Measurements from ENCODE around the gene DCUN1D4.
"Not testable (repeated sequence)": the region's sequence is repeated elsewhere in the genome, so short reads cannot be mapped to it uniquely, and the experiment has no call there.

The DCUN1D4 gene

DNA sequence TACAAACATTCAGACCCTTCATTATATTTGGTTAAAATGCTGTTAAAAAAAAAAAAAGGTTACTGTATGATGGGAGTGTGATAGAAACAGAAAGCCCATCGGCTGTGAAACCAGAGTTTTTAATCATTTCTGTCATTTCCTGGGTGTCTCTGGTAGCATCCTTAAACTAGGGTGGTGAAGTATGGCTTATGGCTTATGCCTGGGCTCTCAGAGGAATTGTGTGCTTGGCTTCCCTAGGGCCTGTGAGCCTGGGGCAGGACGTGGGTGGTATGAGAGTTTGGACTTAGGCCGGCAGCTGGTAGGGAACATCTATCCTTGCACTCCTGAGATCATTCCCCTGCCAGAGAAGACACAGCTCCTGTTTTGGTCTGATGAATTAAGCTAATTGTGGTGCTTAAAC, 52.2 kb downstream of the DCUN1D4 start:
- no peak for DNase-seq (ENCODE audit: low spot score)

DNA sequence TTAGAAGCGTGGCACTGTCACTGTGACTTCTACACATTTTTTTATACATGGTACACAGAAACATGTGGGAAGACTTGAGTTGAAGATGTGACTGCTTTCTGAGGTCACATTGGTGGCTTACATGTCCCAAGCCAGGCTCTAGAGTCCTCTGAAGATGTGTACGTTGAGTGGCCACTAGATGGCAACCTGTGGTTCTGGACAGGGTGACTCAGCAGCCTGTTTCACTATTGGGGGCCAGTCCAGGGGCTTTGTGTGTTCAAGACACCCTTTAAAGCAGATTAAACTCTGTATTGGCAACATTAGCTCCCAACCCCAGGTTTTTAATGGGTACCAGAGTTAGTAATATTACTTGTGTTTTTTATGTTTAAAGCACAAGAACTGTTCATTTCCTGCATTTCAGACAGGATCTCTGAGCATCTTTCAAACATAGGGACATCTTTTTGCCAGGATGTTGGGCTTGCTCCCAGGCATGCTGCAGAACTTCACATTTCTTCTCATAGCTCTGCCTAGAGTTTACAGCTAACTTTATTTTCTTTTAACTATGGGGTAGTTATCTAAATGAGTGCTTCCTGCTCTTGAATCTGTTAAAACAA, 53.0 kb downstream of the DCUN1D4 start:
- DNase-seq (ENCODE audit: low spot score), result peak; percentile 87

DNA sequence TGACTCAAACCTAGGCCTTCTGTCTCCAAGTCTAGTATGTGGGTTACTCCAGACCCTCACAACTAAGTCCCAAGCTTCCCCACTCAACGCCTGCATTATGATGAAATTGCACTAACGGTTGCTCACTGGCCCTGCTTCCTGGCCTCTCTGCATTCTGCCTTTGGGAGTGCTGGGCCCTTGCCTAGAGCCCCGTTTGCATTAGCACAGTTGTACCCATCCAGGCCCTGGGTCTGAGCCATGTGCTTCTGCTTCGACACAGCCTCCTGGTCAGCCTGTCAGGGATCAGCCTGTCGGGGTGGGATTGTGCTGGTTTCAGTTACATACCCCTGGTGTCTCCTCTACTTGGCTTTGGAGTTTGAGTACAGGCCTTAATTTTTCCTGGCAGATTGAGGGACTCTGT, 58.4 kb downstream of the DCUN1D4 start:
- DNase-seq (ENCODE audit: low spot score), result no peak

DNA sequence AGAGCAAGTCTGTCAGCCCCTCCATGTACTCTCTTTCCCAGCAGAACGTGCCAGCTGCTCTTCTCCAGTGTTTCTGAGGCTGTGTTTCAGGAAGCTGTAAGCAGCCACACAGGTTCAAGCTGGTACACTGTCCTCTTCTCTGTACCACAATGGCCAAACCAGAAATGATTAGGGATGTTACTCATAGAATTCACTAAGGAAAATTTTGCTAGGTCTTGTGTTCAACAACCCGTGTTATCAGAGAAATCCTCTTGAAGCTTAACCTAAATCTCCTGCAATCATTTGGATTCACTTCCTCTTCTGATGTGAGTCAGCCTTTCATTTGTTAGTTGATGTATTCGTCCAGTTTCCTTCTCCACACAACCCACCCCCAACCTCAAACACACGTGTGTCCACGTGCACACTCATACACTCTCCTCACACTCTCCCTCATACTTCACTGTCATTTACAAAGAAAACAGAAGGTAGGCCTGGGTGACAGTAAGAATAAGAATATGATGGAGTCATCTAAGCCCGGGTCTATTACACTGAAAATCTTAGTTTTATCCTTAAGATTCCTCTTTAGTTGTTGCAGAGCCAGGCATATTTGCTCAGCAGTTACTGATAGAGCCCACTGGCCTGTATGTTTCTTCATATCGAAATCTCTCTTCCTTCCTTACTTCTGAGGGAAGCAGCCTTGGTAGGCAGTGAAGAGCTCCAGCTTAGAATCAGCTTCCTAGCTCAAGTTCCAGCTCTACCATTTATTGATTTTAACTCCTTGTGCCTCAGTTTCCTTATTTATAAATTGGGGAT, 63.4 kb downstream of the DCUN1D4 start:
- DNase-seq (ENCODE audit: low spot score), result peak; percentile 80

DNA sequence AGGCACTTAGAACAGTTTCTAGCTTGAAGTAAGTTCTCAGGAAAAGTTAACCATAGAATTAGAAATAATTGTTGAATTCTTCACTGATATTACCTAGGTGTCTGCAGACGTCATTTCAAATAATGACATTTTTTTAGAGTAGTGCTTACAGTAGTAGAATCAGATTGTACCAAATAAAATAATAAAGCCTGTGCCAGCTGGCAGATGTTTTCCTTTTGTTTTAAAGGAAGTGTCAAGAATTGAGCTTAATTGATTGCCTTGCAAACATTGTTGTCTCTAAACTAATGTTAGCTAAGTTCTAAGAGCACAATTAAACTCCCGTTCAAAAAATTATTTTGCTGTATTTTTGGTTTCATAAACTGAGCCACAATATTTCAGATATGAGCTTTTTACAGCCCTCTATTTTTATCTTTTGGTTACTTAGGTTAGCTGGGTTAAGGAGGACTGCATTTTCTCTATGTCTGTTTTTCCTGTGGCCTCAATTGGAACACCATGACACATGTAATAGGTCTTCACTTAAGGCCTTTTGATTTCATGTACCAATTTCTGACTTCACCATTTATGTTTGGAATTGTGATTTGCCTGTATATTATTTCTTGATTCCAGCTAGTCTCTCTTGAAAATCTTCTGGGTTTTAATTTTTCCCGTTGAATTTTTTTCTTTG, 64.2 kb downstream of the DCUN1D4 start:
- no peak for DNase-seq (ENCODE audit: low spot score)

DNA sequence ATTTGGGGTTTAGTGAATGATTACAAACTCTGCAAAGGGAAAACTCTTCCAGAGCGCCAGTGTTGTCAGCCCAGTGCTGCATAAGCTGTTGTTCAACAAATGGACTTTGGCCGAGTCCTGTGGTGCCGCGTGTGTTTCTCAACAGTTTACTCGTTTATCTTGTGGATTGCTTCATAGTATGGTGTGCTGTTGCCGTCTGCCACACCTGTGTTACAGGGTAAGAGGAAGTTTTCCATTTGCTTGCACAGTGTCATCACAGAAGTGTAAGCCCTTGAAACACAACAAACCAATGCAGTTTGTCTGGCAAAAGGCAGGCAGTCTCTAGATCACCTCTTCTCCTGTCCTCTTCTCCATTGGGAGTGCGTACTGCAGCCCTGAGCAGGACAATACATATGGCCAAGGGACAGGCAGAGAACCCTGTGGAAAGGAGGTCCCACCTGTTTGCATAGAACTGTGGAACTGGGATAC, 66.3 kb downstream of the DCUN1D4 start:
- no peak for DNase-seq (ENCODE audit: low spot score)

DNA sequence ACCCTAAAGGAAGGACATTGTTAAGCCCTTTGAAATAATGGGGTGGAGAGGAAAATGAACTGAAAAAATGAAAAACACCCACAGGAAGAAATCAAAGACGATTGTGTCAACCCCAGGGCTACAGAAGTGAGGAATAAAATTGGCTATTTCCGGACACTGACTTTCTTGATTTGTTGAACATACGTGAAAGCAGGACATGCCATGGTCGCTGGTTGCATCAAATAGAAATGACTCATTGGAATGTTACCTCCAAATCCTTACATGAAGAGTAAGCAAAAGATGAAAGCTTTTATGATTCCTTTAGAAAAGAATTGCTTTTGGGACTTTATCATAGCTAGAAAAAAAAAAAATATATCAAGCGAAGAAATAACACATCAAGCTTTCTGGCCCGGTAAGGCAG, 75.3 kb downstream of the DCUN1D4 start:
- no peak for DNase-seq (ENCODE audit: low spot score)

DNA sequence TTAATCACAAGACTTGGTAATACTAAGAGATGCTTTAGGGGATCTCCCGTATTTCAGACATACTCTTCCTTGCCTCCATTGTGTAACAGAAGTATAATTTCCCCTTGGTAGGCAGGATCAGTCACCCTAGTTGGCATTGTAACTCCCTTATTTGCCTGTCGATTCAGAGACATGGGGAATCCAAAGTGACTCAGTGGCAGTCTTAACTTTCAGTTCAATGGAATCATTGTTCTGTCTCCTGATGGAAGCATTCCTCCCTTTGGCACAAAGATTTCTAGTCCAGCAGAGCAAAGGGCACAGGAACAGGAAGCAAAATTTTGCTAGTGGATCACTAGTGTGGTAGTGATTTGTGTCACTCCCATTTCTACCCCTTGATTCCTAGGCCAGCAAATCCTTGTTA, 80.4 kb downstream of the DCUN1D4 start:
- no peak for DNase-seq (ENCODE audit: low spot score)

DNA sequence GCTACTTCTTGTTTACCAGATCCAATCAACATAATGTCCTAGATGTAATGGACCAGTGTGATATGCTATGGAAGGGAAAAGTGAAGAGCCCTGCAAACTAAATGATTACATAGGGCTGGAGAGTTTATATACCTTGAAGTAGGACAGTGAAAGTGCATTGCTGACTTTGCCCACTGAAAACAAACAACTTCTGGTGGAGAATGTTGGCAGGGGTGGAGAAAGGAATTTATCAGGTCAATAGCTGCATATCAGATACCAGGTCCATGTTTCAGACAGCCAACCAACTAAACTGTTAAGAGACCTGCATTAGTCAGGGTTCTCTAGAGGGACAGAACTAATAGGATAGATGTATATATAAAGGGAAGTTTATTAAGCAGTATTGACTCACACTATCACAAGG, 82.4 kb downstream of the DCUN1D4 start:
- no peak for DNase-seq (ENCODE audit: low spot score)

DNA sequence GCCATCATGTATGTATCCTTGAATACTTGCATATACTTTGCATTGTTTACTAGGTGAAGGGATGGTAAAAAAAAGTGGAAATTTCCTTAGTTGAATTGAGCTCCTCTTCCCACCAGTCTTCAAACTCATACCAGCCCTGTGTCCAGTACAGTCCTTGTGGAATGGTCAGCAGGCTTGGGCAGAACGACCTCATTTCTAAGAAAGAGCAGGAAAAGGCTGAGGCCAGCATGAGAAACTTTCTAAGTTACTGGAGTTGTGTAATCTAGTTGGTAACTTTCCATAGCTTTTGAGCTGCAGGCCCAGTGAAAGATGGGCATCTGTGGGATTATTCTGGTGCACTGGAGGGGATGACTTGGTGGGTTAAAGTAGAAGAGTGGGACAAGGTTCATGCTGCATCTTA, 87.6 kb downstream of the DCUN1D4 start:
- DNase-seq (ENCODE audit: low spot score), result no peak

DNA sequence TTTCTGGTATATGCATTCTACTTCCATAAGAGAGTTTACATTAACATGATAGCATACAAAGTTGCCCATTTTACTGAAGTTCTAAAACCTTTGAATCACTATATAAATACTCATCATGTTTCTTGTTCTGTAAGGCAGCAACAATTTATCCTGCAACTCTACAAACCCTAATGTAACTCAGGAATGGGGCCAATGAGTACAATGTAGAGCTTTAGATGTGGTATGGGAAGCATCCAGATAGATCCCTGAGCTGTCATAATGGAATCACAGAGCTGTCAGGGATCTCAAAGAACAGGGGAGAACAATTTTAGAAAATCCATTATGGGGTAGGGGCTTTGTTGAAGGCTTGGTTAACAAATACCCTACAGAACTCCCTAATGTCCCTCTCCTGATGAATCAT, 88.5 kb downstream of the DCUN1D4 start:
- DNase-seq (ENCODE audit: low spot score), result no peak

DNA sequence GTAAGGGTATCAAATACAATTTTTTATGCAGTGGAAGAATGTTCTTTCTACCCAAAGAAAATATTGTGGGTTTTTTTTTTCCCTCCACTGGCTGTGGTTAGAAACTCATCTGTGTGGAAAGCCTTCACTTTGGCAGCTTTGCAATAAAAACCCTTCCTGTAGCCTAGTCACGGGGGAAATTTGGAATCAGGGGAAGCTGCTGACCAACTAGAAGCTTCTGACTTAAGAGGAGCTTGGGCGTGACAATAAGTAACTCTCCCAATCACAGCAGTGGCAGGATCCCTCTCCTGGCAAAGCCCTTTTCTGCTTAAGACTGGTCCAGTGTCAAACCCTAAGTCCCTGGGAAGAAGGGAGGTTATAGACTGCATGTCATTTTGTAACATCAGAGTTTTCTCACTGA, 89.3 kb downstream of the DCUN1D4 start:
- DNase-seq (ENCODE audit: low spot score), result no peak

DNA sequence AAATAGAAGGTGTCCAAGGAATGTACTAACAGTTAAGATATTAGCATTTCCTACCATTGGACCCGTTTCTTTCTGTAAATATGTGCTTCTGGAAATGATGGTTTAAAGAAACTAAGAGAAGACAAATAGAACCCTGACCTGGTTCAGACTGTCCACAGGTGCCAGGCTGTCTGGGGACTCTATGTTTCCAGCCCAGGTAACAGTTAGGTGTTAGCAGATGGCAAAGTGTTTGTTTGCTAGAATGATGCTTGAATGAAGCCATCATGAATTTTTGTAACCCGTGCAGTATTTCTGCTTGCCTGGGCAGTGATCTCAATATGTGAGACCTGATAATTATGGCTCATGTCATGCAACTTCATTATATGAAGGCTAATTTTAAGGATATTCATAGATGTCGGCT, 89.7 kb downstream of the DCUN1D4 start:
- DNase-seq (ENCODE audit: low spot score), result no peak

DNA sequence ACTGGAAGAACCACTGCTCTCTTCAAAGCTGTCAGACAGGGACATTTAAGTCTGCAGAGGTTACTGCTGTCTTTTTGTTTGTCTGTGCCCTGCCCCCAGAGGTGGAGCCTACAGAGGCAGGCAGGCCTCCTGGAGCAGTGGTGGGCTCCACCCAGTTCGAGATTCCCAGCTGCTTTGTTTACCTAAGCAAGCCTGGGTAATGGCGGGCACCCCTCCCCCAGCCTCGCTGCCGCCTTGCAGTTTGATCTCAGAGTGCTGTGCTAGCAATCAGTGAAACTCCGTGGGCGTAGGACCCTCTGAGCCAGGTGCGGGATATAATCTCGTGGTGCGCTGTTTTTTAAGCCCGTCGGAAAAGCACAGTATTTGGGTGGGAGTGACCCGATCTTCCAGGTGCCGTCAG, 97.5 kb downstream of the DCUN1D4 start:
- not testable (repeated sequence) for DNase-seq (ENCODE audit: low spot score)

DNA sequence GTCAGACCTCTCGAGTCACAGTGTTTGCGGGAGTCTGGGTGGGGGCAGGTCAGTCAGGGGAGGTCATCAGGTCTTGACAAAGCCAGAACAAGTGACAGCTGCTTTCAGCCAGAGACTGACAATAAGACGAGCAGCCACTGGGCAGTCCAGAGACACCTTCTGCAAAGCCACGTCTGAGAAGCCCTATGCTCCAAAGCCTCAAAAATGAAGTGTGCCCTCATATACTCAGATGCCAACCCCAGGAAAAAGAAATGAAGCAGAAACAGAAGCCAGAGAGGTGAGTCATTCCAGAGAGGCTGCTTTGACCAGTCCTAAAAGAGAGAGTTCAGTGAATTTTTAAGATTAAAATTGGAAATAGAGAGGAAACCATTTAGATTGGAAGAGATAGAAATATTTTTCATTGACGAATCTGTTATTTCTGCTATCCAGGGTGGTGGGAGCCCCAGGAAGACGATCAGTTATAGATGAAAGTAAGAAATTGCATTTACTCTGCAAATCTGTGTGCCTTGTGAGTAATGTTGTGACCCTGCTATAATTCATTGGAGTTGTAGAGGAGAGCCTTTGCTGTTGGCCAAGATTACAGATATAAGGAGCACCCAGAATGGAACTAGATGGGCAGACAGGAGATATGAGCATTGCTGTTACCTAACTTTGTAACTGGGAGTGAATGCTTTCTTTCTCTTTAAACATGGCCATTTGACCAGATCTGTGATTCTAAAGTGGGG, 99.3 kb downstream of the DCUN1D4 start:
- no peak for DNase-seq (ENCODE audit: low spot score)

DNA sequence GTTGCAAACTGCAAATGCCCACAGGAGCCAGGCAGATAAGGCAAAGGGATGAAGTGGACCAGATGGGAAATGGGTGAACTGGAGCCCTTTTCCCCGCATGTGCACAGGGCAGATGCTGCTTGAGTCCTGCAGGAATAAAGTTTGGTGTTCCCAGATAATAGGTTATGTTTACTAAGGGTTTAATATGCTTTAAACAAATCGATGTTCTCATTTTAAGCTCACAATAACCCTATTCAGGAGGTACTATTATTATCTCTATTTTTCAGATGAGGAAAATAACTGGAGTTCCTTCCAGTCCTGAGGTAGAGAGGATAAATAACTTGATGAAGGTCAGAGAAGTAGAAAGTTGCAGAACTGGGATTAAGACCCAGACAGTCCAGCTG, 99.9 kb downstream of the DCUN1D4 start:
- no peak for DNase-seq (ENCODE audit: low spot score)

DNA sequence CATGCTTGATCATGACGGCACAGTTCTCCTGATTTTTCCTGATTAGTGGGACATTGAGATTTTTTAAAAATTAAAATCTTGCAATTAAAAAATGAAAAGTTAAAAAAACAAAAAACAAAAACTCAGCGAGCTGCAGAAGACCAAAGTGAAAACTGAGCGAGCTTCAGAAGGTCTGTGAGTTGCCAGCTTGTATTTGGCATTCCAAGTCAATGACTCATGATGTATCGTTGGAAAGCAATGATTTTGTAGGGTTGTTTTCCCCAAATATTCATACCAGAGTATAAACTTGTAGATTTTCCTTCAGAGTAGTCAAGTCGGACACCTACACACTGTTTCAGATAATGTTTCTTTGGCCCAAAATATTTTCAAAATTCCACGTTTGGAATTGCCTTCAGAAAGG, 100.3 kb downstream of the DCUN1D4 start:
- no peak for DNase-seq (ENCODE audit: low spot score)

DNA sequence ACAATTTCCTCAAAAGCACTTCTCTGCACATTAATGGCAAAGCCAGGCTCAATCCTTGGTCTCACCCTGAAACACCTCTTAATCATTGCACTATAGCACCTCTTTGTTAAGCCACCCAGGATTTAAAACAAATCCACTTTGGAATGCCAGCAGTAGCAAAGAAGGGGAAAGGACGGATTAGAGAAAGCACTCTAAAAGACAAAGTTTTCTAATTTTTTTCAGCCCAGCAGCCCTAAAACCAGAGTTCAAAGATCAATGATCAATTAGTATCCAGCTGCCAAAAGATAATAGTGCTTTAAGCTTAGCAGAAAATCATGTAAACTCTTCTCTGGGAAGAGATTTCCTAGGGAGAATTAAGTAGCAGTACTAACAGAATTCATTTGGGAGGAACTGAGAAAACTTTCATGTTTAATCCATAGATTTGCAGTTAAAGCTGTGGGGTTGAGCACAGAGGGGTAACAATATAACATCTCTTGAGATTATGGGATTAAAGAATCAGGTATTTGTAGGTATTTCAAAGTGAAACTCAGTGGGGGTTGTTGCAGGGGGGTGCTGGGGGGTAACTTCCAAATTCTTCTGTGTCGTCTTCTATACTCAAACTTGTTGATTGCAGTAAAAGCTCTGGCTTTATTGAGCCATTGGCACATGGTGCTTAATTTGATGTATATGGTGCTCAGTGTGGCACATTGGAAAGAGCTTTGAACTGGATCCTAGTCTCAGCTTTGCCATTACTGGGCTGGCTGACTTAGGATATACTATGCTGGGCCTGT, 115.4 kb downstream of the DCUN1D4 start:
- DNase-seq (ENCODE audit: low spot score), result no peak

DNA sequence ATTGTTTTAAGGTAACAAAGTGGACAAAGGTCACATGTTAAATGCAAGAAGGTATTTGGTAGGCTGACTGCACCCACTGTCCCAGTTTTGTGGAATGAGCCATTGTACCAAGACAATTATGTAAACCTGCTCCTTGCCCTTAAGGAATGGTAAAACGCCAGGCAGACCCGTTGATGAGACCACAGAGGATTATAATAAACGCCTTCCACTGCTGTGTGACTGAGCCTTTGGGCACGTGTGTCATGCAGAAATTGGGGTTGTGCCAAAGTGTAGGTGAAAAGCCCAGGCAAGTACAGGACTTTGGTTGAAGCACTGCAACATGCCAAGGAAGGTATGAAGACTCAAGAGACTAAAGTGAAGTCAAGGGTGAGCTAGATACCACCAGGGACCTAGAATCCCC, 117.5 kb downstream of the DCUN1D4 start:
- no peak for DNase-seq (ENCODE audit: low spot score)

DNA sequence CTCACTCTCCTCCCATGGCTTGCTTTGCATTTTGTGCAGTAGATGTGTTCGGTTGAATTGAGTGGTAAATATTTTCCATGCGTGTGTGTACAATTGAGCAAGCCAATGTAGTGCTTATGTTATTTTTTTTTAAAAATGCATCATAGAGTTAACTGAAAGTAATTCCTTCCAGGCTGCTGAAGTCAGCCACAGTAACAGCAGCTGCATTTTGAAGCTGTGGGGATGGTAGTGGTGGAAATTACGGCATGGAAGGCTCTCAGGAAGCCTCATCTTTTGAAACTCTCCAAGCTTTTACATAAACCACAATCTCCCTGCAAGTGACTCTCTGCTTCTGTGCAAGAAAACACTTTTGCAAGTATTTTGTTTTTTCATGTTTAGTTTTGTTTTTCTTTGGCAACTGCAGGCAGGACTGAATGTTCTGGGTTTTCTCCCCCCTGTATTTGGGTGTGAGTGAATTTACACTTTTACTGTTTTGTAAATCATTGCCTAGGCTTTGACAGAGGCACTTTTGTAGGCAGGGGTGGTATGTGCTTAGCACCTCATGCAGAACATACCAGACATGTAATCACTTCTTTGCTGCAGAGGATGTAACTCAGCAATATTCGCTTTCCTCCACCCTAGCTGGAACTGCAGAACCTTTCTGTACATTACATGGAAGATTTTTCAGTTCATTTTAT, 121.0 kb downstream of the DCUN1D4 start:
- no peak for DNase-seq (ENCODE audit: low spot score)

DNA sequence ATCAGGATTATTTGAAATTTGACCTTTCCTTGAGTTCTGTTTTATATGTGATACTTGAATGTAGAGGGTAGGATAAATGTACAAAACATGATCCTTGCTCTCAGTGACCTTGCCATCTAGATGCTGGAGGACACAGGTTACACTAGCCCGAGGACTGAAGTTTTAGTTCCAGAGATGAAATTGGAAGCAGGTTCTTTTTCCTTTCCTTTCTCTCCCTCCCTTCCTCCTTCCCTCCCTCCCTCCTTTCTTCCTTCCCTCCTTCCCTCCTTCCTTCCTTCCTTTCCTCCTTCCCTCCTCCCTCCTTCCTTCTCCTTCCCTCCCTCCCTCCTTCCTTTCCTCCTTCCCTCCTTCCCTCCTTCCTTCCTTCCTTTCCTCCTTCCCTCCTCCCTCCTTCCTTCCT, 122.9 kb downstream of the DCUN1D4 start:
- no peak for DNase-seq (ENCODE audit: low spot score)

All from pons (tissue), 1 donor.